IMR-90 (cell line): ENCODE data around the gene NDUFA7. TPM values are rescaled to one million over a fixed set of nuclear protein-coding genes. Genes with fewer than 3 reads are reported as not detected.

ENCODE experiments used
- ATAC-seq: fragments of 200-7000 bp; cut with Tn5 transposase; 2 replicates; pipeline ENCODE4 v1.9.1; 2020; ENCODE audit warnings: low read depth, mild to moderate bottlenecking, moderate library complexity
- BruUV-seq: library from RNA; stranded (reverse); fragments of 400-500 nt; replicated peaks from 2 replicates; lab custom pipeline; 2021; lab: Mats Ljungman, UMichigan
- CTCF ChIA-PET: fragments of 300-600 bp; formaldehyde crosslinking; extraction: SDS; loops from one replicate; lab custom pipeline; 2021; ENCODE audit warnings: antibody characterized with exemption; lab: Yijun Ruan, JAX
- POLR2A ChIA-PET: fragments of 300-600 bp; sonication (Branson Sonifier 250); formaldehyde crosslinking; loops from one replicate; lab custom pipeline; 2022; ENCODE audit warnings: antibody characterized with exemption; ENCODE audit not compliant: unreplicated experiment; lab: Charles Lee
- DNase-seq: peaks from one replicate; pipeline ENCODE4 v3.0.0; 2013
- H2AFZ ChIP-seq: replicated peaks from 2 replicates; pipeline ENCODE3; 2013; ENCODE audit warnings: low read length, mild to moderate bottlenecking; ENCODE audit not compliant: poor library complexity
- H2AK5ac ChIP-seq: 2 replicates; pipeline ENCODE4 v1.6.1; 2013; ENCODE audit warnings: low read depth, low read length, inconsistent platforms
- H2AK9ac ChIP-seq: replicated peaks from 2 replicates; pipeline ENCODE3; 2013; ENCODE audit warnings: mild to moderate bottlenecking, low read depth, low read length, moderate library complexity; ENCODE audit not compliant: poor library complexity
- H2BK120ac ChIP-seq: 2 replicates; pipeline ENCODE4 v1.6.1; 2013; ENCODE audit warnings: low read depth, low read length, inconsistent platforms
- H2BK15ac ChIP-seq: 3 replicates; pipeline ENCODE4 v1.6.1; 2013; ENCODE audit warnings: low read depth, low read length, inconsistent platforms
- H2BK20ac ChIP-seq: 2 replicates; pipeline ENCODE4 v1.6.1; 2013; ENCODE audit warnings: low read depth, mild to moderate bottlenecking, inconsistent platforms, low read length, moderate library complexity
- H2BK5ac ChIP-seq: 2 replicates; pipeline ENCODE4 v1.6.1; 2013; ENCODE audit warnings: mild to moderate bottlenecking, low read depth, low read length, inconsistent platforms; ENCODE audit not compliant: poor library complexity, severe bottlenecking
- H3K14ac ChIP-seq: replicated peaks from 2 replicates; pipeline ENCODE4 v1.6.1; 2013; ENCODE audit warnings: low read depth, low read length, inconsistent platforms
- H3K18ac ChIP-seq: 2 replicates; pipeline ENCODE4 v1.6.1; 2013; ENCODE audit warnings: low read depth, low read length, control low read depth
- H3K23ac ChIP-seq: 2 replicates; pipeline ENCODE4 v1.6.1; 2013; ENCODE audit warnings: low read depth, low read length, inconsistent platforms
- H3K27ac ChIP-seq: 2 replicates; pipeline ENCODE4 v1.5.1; 2013; ENCODE audit warnings: mild to moderate bottlenecking, control low read depth, low read length; ENCODE audit not compliant: insufficient read depth
- H3K27me3 ChIP-seq: 2 replicates; pipeline ENCODE4 v1.6.1; 2013; ENCODE audit warnings: low read length; ENCODE audit not compliant: control insufficient read depth, insufficient read depth
- H3K36me3 ChIP-seq: 2 replicates; pipeline ENCODE4 v1.6.1; 2013; ENCODE audit warnings: low read length, mixed read lengths; ENCODE audit not compliant: control insufficient read depth, insufficient read depth
- H3K4ac ChIP-seq: 2 replicates; pipeline ENCODE4 v1.6.1; 2013; ENCODE audit warnings: low read depth, low read length, inconsistent platforms
- H3K4me1 ChIP-seq: 2 replicates; pipeline ENCODE4 v1.6.1; 2013; ENCODE audit warnings: low read length, mixed read lengths; ENCODE audit not compliant: control insufficient read depth, insufficient read depth
- H3K4me2 ChIP-seq: 2 replicates; pipeline ENCODE4 v1.6.1; 2013; ENCODE audit warnings: low read depth, mild to moderate bottlenecking, control low read depth, low read length, moderate library complexity
- H3K4me3 ChIP-seq: 2 replicates; pipeline ENCODE4 v1.5.1; 2013; ENCODE audit warnings: low read depth, mild to moderate bottlenecking, control low read depth, low read length, moderate library complexity; ENCODE audit not compliant: insufficient read depth
- H3K56ac ChIP-seq: 2 replicates; pipeline ENCODE4 v1.6.1; 2013; ENCODE audit warnings: low read length, inconsistent platforms; ENCODE audit not compliant: insufficient read depth; ENCODE audit errors: extremely low read depth
- H3K79me1 ChIP-seq, 2 experiments: 2 replicates each; pipeline ENCODE4 v1.6.1; 2013; ENCODE audit warnings: low read length in 2 of 2, inconsistent platforms in 1 of 2, low read depth in 1 of 2
- H3K9ac ChIP-seq: 2 replicates; pipeline ENCODE4 v1.6.1; 2013; ENCODE audit warnings: low read depth, low read length, control low read depth
- H3K9me1 ChIP-seq: 2 replicates; pipeline ENCODE4 v1.6.1; 2013; ENCODE audit warnings: low read length, inconsistent platforms; ENCODE audit not compliant: insufficient read depth
- H3K9me3 ChIP-seq: 2 replicates; pipeline ENCODE4 v1.6.1; 2013; ENCODE audit warnings: low read length; ENCODE audit not compliant: control insufficient read depth, insufficient read depth
- H4K20me1 ChIP-seq: 2 replicates; pipeline ENCODE4 v1.6.1; 2013; ENCODE audit warnings: low read length, inconsistent platforms; ENCODE audit not compliant: insufficient read depth
- H4K5ac ChIP-seq: 2 replicates; pipeline ENCODE4 v1.6.1; 2013; ENCODE audit warnings: mild to moderate bottlenecking, low read depth, low read length, control low read depth
- H4K8ac ChIP-seq, 2 experiments: 2 replicates each; pipeline ENCODE4 v1.6.1; 2013; ENCODE audit warnings: low read depth in 2 of 2, low read length in 2 of 2, control low read depth in 1 of 2, inconsistent platforms in 1 of 2
- H4K91ac ChIP-seq: 2 replicates; pipeline ENCODE4 v1.6.1; 2013; ENCODE audit warnings: low read depth, low read length, inconsistent platforms; ENCODE audit not compliant: insufficient read depth
- BHLHE40 ChIP-seq: fragments of 150-350 bp; IDR thresholded peaks from 2 replicates; pipeline ENCODE4 v1.6.1; 2016; ENCODE audit warnings: mild to moderate bottlenecking, low read depth, low read length
- CEBPB ChIP-seq: IDR thresholded peaks from 2 replicates; pipeline ENCODE4 v1.6.1; 2012; ENCODE audit warnings: low read depth, low read length, improper control_type of control experiment
- CHD1 ChIP-seq: IDR thresholded peaks from 2 replicates; pipeline ENCODE4 v1.6.1; 2012; ENCODE audit warnings: low read depth, low read length, improper control_type of control experiment
- CTCF ChIP-seq: conservative IDR thresholded peaks from 2 replicates; pipeline ENCODE4 v1.5.1; 2012; ENCODE audit warnings: mild to moderate bottlenecking, low read depth, low read length, improper control_type of control experiment
- ELK1 ChIP-seq: fragments of 150-350 bp; IDR thresholded peaks from 2 replicates; pipeline ENCODE4 v1.6.1; 2016; ENCODE audit warnings: low read depth, mild to moderate bottlenecking, low read length, moderate library complexity, borderline replicate concordance
- FOS ChIP-seq: fragments of 150-350 bp; IDR thresholded peaks from 2 replicates; pipeline ENCODE4 v1.6.1; 2016; ENCODE audit warnings: low read depth, low read length
- MAFK ChIP-seq: IDR thresholded peaks from 2 replicates; pipeline ENCODE4 v1.6.1; 2012; ENCODE audit warnings: low read depth, low read length, improper control_type of control experiment
- MAZ ChIP-seq: IDR thresholded peaks from 2 replicates; pipeline ENCODE4 v1.6.1; 2012; ENCODE audit warnings: low read depth, mild to moderate bottlenecking, low read length, improper control_type of control experiment, moderate library complexity, borderline replicate concordance
- MXI1 ChIP-seq: IDR thresholded peaks from 2 replicates; pipeline ENCODE4 v1.6.1; 2012; ENCODE audit warnings: low read depth, mild to moderate bottlenecking, low read length, moderate library complexity, borderline replicate concordance
- NFE2L2 ChIP-seq: fragments of 150-350 bp; IDR thresholded peaks from 2 replicates; pipeline ENCODE4 v1.6.1; 2016; ENCODE audit warnings: low read depth, mild to moderate bottlenecking, low read length
- POLR2A ChIP-seq: IDR thresholded peaks from 2 replicates; pipeline ENCODE4 v1.6.1; 2012; ENCODE audit warnings: mild to moderate bottlenecking, low read depth, low read length
- RAD21 ChIP-seq: IDR thresholded peaks from 2 replicates; pipeline ENCODE4 v1.6.1; 2012; ENCODE audit warnings: low read length, improper control_type of control experiment
- RCOR1 ChIP-seq: IDR thresholded peaks from 2 replicates; pipeline ENCODE4 v1.6.1; 2012; ENCODE audit warnings: mild to moderate bottlenecking, low read length, improper control_type of control experiment; ENCODE audit not compliant: insufficient replicate concordance
- RFX5 ChIP-seq: IDR thresholded peaks from 2 replicates; pipeline ENCODE4 v1.8.0; 2012; ENCODE audit warnings: low read depth, mild to moderate bottlenecking, low read length, moderate library complexity
- SMC3 ChIP-seq: fragments of 150-350 bp; IDR thresholded peaks from 2 replicates; pipeline ENCODE4 v1.6.1; 2016; ENCODE audit warnings: low read depth, mild to moderate bottlenecking, antibody characterized with exemption, low read length, moderate library complexity
- USF2 ChIP-seq: fragments of 150-350 bp; IDR thresholded peaks from 2 replicates; pipeline ENCODE4 v1.6.1; 2017; ENCODE audit warnings: mild to moderate bottlenecking, antibody characterized with exemption, low read length, low read depth
- WGBS, 2 experiments: methylation state at CpG; one replicate each; pipeline versions ENCODE4 v1.1.5 to v1.1.7; 2013; ENCODE audit warnings: missing lambda C conversion rate in 2 of 2; ENCODE audit not compliant: insufficient read length in 1 of 2; ENCODE audit errors: extremely low coverage in 2 of 2; 5-methylcytosine and 5-hydroxymethylcytosine counted together
- dilution Hi-C: fragments of 300-500 bp; cut with HindIII; formaldehyde crosslinking; loops from one replicate; pipeline ENCODE4 v1.14.3; 2018; ENCODE audit warnings: low sequenced_read_pairs; ENCODE audit not compliant: unreplicated experiment
- in situ Hi-C: fragments of 300-500 bp; cut with MboI; formaldehyde crosslinking; loops from 3 replicates; pipeline ENCODE4 v1.14.3; 2019; ENCODE audit warnings: low sequenced_read_pairs, inconsistent platforms, mixed read lengths
- intact Hi-C: fragments of 100-400 bp; cut with micrococcal nuclease; formaldehyde crosslinking; loops from 2 replicates; pipeline ENCODE4 v1.10.0; 2022
- polyA plus RNA-seq, 3 experiments: library from polyadenylated mRNA; depleted of rRNA; stranded (reverse); fragments of >200 nt; gene quantifications; 2 replicates each; pipeline ENCODE4 v1.2.3, GENCODE V29; 2012; ENCODE audit warnings: low replicate concordance in 1 of 3
- total RNA-seq: library from RNA; depleted of rRNA; stranded (reverse); fragments of >200 nt; gene quantifications from 2 replicates; pipeline ENCODE4 v1.2.3, GENCODE V29; 2012

NDUFA7 gene
- total and polyA plus RNA-seq, 2 of the 4 experiments (the other 2 are of a cell fraction) = 20.6 to 50.7 TPM

GRCh38 chr19:8322638-8322997 is 1.4 kb upstream of the NDUFA7 start:
- Histone ChIP-seq H2BK20ac (no peak overlapping the region), H3K4me2 (peak overlapping the region; percentile 99), H4K91ac (no peak overlapping the region), H3K23ac (peak overlapping the region; percentile 77), H3K27ac (no peak overlapping the region), H3K9me1 (peaks cover 8% of the 10 kb centered on the region; the same call in 1 of the 2 replicates), H3K36me3 (peaks cover 13% of the 10 kb centered on the region), H2BK15ac (no peak overlapping the region), H3K79me1 (peaks cover 29 to 55% of the 10 kb centered on the region in 2 experiments), H4K5ac (no peak overlapping the region), H3K56ac (peak overlapping the region; percentile 32; the same call in 1 of the 2 replicates), H3K14ac (no peak overlapping the region; the same call in 1 of the 2 replicates), H3K27me3 (no peaks in the 10 kb centered on the region; the same call in 1 of the 2 replicates), H3K9me3 (peaks cover 6% of the 10 kb centered on the region), H2AFZ (peak overlapping the region; percentile 49), H4K20me1 (peaks cover 31% of the 10 kb centered on the region), H2BK120ac (no peak overlapping the region), H2AK5ac (no peak overlapping the region; the same call in 1 of the 2 replicates), H3K18ac (no peak overlapping the region), H3K9ac (peak overlapping the region; percentile 79), H2BK5ac (no peak overlapping the region), H2AK9ac (peak overlapping the region; percentile 99), H4K8ac (no peak overlapping the region), H3K4ac (no peak overlapping the region), H3K4me1 (peaks cover 9% of the 10 kb centered on the region), H3K4me3 (peak overlapping the region; percentile 82)
- no TSS peak for BruUV-seq
- no peak for TF ChIP-seq SMC3
- TF ChIP-seq ELK1 = no peak
- TF ChIP-seq MAZ = no peak
- no peak for TF ChIP-seq POLR2A
- no peak for TF ChIP-seq FOS
- TF ChIP-seq BHLHE40 = no peak
- no peak for TF ChIP-seq NFE2L2
- TF ChIP-seq RCOR1 = no peak
- no peak for TF ChIP-seq CEBPB
- TF ChIP-seq USF2 = no peak
- TF ChIP-seq RFX5 = no peak
- TF ChIP-seq CTCF = no peak
- TF ChIP-seq RAD21 = no peak
- TF ChIP-seq MXI1 = no peak
- no peak for TF ChIP-seq CHD1
- TF ChIP-seq MAFK = no peak
- ATAC-seq (no peak), DNase-seq (no peak)
- dilution Hi-C loops = no loop called here
- CTCF ChIA-PET = no interaction called here
- in situ Hi-C loops = loop anchor here (5.0 kb wide), 1 partner anchor 255 kb away; the partner anchor contains the start of gene MYO1F
- intact Hi-C loops = no loop called here
- WGBS, 2 experiments = no CpG with 5 or more reads among the region's 7 CpGs
- POLR2A ChIA-PET = no interaction called here
